Nephron progenitor cell (in vitro differentiated cells): Measurements from ENCODE around the gene SVOPL.

Experiments
- DNase-seq: peaks from one replicate; pipeline ENCODE4 v3.0.0; 2021
- H3K27ac Mint-ChIP-seq: 2 replicates; pipeline ENCODE4 v1.8.0; 2021; ENCODE audit warnings: mild to moderate bottlenecking, moderate library complexity, mixed read lengths
- H3K27me3 Mint-ChIP-seq: 2 replicates; pipeline ENCODE4 v1.8.0; 2021; ENCODE audit warnings: mild to moderate bottlenecking, low read depth, mixed read lengths; ENCODE audit not compliant: poor library complexity
- H3K36me3 Mint-ChIP-seq: 2 replicates; pipeline ENCODE4 v1.8.0; 2021; ENCODE audit warnings: low read depth, mixed read lengths
- H3K4me1 Mint-ChIP-seq: 2 replicates; pipeline ENCODE4 v1.8.0; 2021; ENCODE audit warnings: mixed read lengths
- H3K4me3 Mint-ChIP-seq: 2 replicates; pipeline ENCODE4 v1.8.0; 2021; ENCODE audit warnings: mild to moderate bottlenecking, moderate library complexity, mixed read lengths
- H3K9me3 Mint-ChIP-seq: 2 replicates; pipeline ENCODE4 v1.8.0; 2021; ENCODE audit warnings: mild to moderate bottlenecking, moderate library complexity, mixed read lengths
- TF ChIP-seq, protein P1 (sequence below): fragments of 200-600 bp; sonication (generic); IDR thresholded peaks from 2 replicates; pipeline ENCODE4 v1.5.0; 2021; ENCODE audit warnings: antibody characterized with exemption

The SVOPL gene

DNA sequence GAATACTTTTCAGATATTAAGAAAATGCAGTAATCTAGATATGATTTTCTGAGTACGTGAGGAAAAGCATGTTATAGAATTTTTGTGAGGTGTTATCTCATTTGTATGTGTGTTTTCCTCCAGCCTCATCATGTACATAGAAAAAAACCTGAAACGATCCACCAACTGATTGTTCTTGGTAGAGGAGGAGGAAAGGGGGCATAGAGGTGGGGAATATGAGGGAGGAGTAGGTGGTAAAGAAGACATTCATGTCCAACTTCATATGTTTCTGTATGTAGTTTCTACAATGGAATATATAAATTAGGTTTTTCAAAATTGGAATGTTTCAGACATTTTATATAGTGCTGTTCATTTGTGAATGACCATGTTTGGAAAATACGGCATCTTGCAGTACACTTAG lies 131.7 kb downstream of the SVOPL start:
- H3K4me1 Mint-ChIP-seq: no peaks in the 10 kb centered on the region
- TF ChIP-seq, protein P1, sequence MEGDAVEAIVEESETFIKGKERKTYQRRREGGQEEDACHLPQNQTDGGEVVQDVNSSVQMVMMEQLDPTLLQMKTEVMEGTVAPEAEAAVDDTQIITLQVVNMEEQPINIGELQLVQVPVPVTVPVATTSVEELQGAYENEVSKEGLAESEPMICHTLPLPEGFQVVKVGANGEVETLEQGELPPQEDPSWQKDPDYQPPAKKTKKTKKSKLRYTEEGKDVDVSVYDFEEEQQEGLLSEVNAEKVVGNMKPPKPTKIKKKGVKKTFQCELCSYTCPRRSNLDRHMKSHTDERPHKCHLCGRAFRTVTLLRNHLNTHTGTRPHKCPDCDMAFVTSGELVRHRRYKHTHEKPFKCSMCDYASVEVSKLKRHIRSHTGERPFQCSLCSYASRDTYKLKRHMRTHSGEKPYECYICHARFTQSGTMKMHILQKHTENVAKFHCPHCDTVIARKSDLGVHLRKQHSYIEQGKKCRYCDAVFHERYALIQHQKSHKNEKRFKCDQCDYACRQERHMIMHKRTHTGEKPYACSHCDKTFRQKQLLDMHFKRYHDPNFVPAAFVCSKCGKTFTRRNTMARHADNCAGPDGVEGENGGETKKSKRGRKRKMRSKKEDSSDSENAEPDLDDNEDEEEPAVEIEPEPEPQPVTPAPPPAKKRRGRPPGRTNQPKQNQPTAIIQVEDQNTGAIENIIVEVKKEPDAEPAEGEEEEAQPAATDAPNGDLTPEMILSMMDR: no peak
- DNase-seq: no peak
- no peak overlapping the region for H3K4me3 Mint-ChIP-seq
- no peak overlapping the region for H3K27ac Mint-ChIP-seq
- H3K36me3 Mint-ChIP-seq: peaks cover 89% of the 10 kb centered on the region
- H3K9me3 Mint-ChIP-seq: peaks cover 33% of the 10 kb centered on the region
- no peaks in the 10 kb centered on the region for H3K27me3 Mint-ChIP-seq

- no peak overlapping the region for H3K4me3 Mint-ChIP-seq
Observed at GRCh38 chr7:138568655-138569054, 132.5 kb downstream of the SVOPL start.

DNA sequence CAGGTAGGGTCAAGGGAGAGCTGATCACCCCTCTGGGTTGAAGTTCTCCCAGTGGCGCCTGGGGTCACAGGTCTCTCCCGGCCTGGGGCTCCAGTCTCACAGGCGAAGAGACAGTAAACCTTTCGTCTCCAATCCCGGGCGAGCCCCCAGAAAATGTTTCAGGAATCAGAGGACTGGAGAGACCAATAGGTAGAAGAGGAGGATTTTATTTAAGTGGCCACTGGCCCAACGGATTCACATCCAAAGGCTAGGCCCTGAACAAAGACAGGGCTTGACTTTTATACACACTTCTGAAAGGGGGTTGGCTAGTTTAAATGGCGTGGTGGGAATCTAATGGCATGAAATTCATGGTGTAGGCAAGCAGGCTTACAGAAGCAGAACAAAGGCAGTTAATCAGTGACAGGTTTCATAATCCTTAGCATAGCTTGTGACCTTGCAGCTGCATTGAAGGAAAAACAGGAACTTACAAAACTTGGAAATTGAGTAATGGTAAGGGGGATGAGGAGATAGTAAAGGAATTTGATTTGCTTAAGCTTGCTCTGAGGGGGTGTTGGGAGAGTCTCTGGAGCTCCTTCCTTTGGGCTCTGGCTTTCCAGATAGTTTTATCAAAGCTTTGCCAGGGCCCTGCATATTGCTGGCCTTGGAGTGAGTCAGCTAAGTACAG lies 135.6 kb downstream of the SVOPL start:
- no peak for DNase-seq
- Mint-ChIP-seq H3K9me3 (peaks cover 64% of the 10 kb centered on the region), H3K27ac (no peak overlapping the region), H3K27me3 (no peaks in the 10 kb centered on the region), H3K36me3 (peaks cover 98% of the 10 kb centered on the region), H3K4me1 (no peaks in the 10 kb centered on the region), H3K4me3 (no peak overlapping the region)
- TF ChIP-seq, protein P1: no peak

More at GRCh38 chr7:138568655-138569054, 132.5 kb downstream of the SVOPL start:
- Mint-ChIP-seq H3K27ac (no peak overlapping the region), H3K27me3 (no peaks in the 10 kb centered on the region), H3K4me1 (no peaks in the 10 kb centered on the region), H3K36me3 (peaks cover 89% of the 10 kb centered on the region), H3K9me3 (peaks cover 40% of the 10 kb centered on the region)
- no peak for DNase-seq
- TF ChIP-seq, protein P1: no peak

- no peak overlapping the region for H3K27ac Mint-ChIP-seq
- H3K36me3 Mint-ChIP-seq: peaks cover 98% of the 10 kb centered on the region
- H3K27me3 Mint-ChIP-seq: no peaks in the 10 kb centered on the region
- DNase-seq: no peak
- TF ChIP-seq, protein P1: no peak
- no peaks in the 10 kb centered on the region for H3K4me1 Mint-ChIP-seq
- H3K9me3 Mint-ChIP-seq: peaks cover 69% of the 10 kb centered on the region
- H3K4me3 Mint-ChIP-seq: no peak overlapping the region
Observed at GRCh38 chr7:138565071-138565450, 136.1 kb downstream of the SVOPL start.

DNA sequence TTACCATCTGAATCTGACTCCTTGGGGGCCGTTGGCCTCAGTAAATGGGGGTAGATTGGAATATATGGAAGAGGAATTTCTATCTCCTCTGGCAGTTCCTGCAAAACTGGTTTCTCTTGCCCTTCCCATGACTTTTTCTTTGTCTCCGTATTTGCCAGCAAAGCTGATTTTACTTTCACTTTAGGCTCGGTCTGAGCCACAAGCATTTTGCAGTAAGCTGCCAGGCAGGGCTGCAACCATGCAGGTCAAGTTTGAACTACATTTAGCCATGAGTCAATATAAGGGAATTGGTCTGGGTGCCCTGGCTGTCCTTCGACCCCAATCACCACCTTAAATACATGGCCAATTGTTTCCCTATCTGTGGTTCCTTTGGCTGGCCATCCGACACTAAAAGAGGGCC lies 136.8 kb downstream of the SVOPL start:
- no peak for DNase-seq
- Mint-ChIP-seq H3K27me3 (no peaks in the 10 kb centered on the region), H3K36me3 (peaks cover 98% of the 10 kb centered on the region), H3K9me3 (peaks cover 70% of the 10 kb centered on the region), H3K27ac (no peak overlapping the region), H3K4me3 (no peak overlapping the region), H3K4me1 (no peaks in the 10 kb centered on the region)
- TF ChIP-seq, protein P1: no peak

- no peaks in the 10 kb centered on the region for H3K4me1 Mint-ChIP-seq
- no peak for DNase-seq
- H3K36me3 Mint-ChIP-seq: peaks cover 98% of the 10 kb centered on the region
- H3K27me3 Mint-ChIP-seq: no peaks in the 10 kb centered on the region
- H3K9me3 Mint-ChIP-seq: peaks cover 75% of the 10 kb centered on the region
- no peak overlapping the region for H3K4me3 Mint-ChIP-seq
- H3K27ac Mint-ChIP-seq: no peak overlapping the region
- TF ChIP-seq, protein P1: no peak
Observed at GRCh38 chr7:138563808-138564207, 137.4 kb downstream of the SVOPL start.
